Skeletal muscle tissue (tissue), 4 donors: Measurements from ENCODE around the gene SMNDC1. TPM values are rescaled to one million over a fixed set of nuclear protein-coding genes. Genes with fewer than 3 reads are reported as not detected.
"Not testable (repeated sequence)": the region's sequence is repeated elsewhere in the genome, so short reads cannot be mapped to it uniquely, and the experiment has no call there.

ENCODE experiments used
- H3K27ac ChIP-seq: one replicate; pipeline ENCODE4 v1.7.0; 2013; ENCODE audit warnings: mild to moderate bottlenecking, low read depth, low read length, inconsistent platforms
- H3K27me3 ChIP-seq, 3 donors: one replicate each; pipeline ENCODE4 v1.7.0; 2013; ENCODE audit warnings: low read length in 3 of 3; ENCODE audit not compliant: control insufficient read depth in 3 of 3, insufficient read depth in 3 of 3
- H3K36me3 ChIP-seq, 3 donors: one replicate each; pipeline ENCODE4 v1.7.0; 2013; ENCODE audit warnings: low read length in 3 of 3; ENCODE audit not compliant: control insufficient read depth in 3 of 3, insufficient read depth in 3 of 3
- H3K4me1 ChIP-seq, 3 donors: one replicate each; pipeline ENCODE4 v1.7.0; 2013; ENCODE audit warnings: low read length in 3 of 3, mild to moderate bottlenecking in 3 of 3; ENCODE audit not compliant: control insufficient read depth in 3 of 3, insufficient read depth in 3 of 3
- H3K4me3 ChIP-seq, 3 donors: one replicate each; pipeline ENCODE4 v1.7.0; 2013; ENCODE audit warnings: low read length in 3 of 3
- H3K9ac ChIP-seq, 3 donors: one replicate each; pipeline ENCODE4 v1.7.0; 2013; ENCODE audit warnings: low read length in 3 of 3, mild to moderate bottlenecking in 3 of 3, moderate library complexity in 2 of 3, low read depth in 1 of 3
- H3K9me3 ChIP-seq, 3 donors: one replicate each; pipeline ENCODE4 v1.7.0; 2013; ENCODE audit warnings: low read length in 3 of 3; ENCODE audit not compliant: control insufficient read depth in 3 of 3
- total RNA-seq: library from RNA; depleted of rRNA; stranded (reverse); fragments of >200 nt; gene quantifications from one replicate; pipeline ENCODE4 v1.2.3, GENCODE V29; 2014
- donor health status: Osteomylitis.

The SMNDC1 gene
- total RNA-seq, 1 donor from 2014 or later, result 14.1 TPM

DNA sequence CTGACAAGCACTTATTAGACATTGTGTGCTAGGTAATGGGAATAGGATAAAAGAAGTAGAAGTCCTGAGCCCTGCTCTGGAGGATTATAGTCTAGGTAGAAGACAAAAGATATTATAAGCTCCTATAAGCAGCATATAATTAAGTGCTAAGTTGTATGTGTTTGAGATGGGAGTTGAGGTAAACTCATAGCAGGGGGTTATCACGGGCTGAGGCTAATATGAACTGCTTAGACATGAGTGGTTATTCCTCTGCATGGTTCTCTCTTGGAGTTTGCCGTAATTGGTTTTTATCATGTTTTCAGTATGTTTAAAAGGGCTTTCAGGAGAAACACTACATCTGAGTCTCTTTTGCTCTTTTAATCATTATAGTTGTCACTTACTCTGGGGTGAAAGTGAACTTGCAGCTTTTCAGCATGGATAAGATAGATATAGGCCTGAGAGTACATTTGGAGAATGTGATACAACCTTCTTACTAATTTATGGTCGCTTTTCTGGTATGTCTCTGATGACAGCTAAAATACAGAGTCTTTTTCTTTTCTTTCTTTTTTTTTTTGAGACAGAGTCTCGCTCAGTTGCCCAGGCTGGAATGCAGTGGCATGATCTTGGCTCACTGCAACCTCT is 39.0 kb downstream of the SMNDC1 start:
- H3K27ac ChIP-seq, result no peak overlapping the region
- no peak overlapping the region for H3K4me3 ChIP-seq
- no peaks in the 10 kb centered on the region for H3K36me3 ChIP-seq
- no peaks in the 10 kb centered on the region for H3K27me3 ChIP-seq
- H3K9me3 ChIP-seq, result no peaks in the 10 kb centered on the region
- no peak overlapping the region for H3K9ac ChIP-seq
- peaks cover 19 to 31% (median 23%) of the 10 kb centered on the region in 3 donors for H3K4me1 ChIP-seq

- no peaks in the 10 kb centered on the region for H3K36me3 ChIP-seq
- no peaks in the 10 kb centered on the region for H3K27me3 ChIP-seq
- peaks cover 8 to 20% (median 11%) of the 10 kb centered on the region in 3 donors for H3K4me1 ChIP-seq
- H3K27ac ChIP-seq, result no peak overlapping the region
- no peak overlapping the region for H3K4me3 ChIP-seq
- no peaks in the 10 kb centered on the region for H3K9me3 ChIP-seq
- no peak overlapping the region for H3K9ac ChIP-seq
These were observed 41.6 kb downstream of the SMNDC1 start for GRCh38 chr10:110263164-110263563.

- Histone ChIP-seq H3K4me1 (peaks cover 8 to 14% (median 11%) of the 10 kb centered on the region in 3 donors), H3K9ac (no peak overlapping the region), H3K36me3 (no peaks in the 10 kb centered on the region), H3K27ac (no peak overlapping the region), H3K27me3 (no peaks in the 10 kb centered on the region), H3K9me3 (no peaks in the 10 kb centered on the region), H3K4me3 (no peak overlapping the region)
These were observed 43.8 kb downstream of the SMNDC1 start for GRCh38 chr10:110260746-110261477.

- Histone ChIP-seq H3K27ac (no peak overlapping the region), H3K27me3 (no peaks in the 10 kb centered on the region), H3K4me1 (peaks cover 8 to 14% (median 11%) of the 10 kb centered on the region in 3 donors), H3K4me3 (no peak overlapping the region), H3K36me3 (no peaks in the 10 kb centered on the region), H3K9me3 (no peaks in the 10 kb centered on the region), H3K9ac (no peak overlapping the region)
These were observed 45.4 kb downstream of the SMNDC1 start for GRCh38 chr10:110259317-110259716.

GRCh38 chr10:110258542-110258941 is 46.2 kb downstream of the SMNDC1 start:
- H3K4me1 ChIP-seq, result peaks cover 8 to 14% (median 10%) of the 10 kb centered on the region in 3 donors
- H3K36me3 ChIP-seq, result no peaks in the 10 kb centered on the region
- H3K27ac ChIP-seq, result no peak overlapping the region
- H3K27me3 ChIP-seq, result no peaks in the 10 kb centered on the region
- no peaks in the 10 kb centered on the region for H3K9me3 ChIP-seq
- no peak overlapping the region for H3K9ac ChIP-seq
- H3K4me3 ChIP-seq, result no peak overlapping the region

- Histone ChIP-seq H3K9ac (no peak overlapping the region), H3K4me3 (no peak overlapping the region), H3K27me3 (no peaks in the 10 kb centered on the region), H3K4me1 (no peaks in the 10 kb centered on the region), H3K9me3 (no peaks in the 10 kb centered on the region), H3K36me3 (no peaks in the 10 kb centered on the region), H3K27ac (no peak overlapping the region)
These were observed 50.3 kb downstream of the SMNDC1 start for GRCh38 chr10:110254467-110254866.

DNA sequence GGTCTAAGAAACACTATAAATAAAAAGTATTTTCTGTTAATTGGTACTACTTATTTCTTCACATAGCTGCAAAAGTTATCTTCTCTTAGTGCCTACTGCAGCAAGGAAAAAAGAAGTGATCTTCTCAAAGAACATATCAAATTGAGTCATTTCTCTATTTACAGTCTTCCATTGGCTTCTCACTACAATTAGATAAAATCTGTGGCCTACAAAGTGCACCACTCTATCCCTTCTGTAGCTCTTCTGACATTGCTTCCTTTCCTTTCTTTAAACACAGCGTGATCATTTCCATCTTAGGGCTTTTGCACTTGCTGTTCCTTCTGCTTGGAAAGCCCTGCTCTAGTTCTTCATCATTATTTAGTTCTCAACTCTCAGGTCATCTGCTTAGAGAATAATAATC is 52.6 kb downstream of the SMNDC1 start:
- no peak overlapping the region for H3K4me3 ChIP-seq
- no peaks in the 10 kb centered on the region for H3K36me3 ChIP-seq
- H3K27me3 ChIP-seq, result no peaks in the 10 kb centered on the region
- no peaks in the 10 kb centered on the region for H3K9me3 ChIP-seq
- H3K9ac ChIP-seq, result no peak overlapping the region
- H3K4me1 ChIP-seq, result no peaks in the 10 kb centered on the region
- no peak overlapping the region for H3K27ac ChIP-seq

GRCh38 chr10:110251392-110251791 is 53.3 kb downstream of the SMNDC1 start:
- H3K36me3 ChIP-seq, H3K27me3 ChIP-seq, H3K27ac ChIP-seq: not testable (repeated sequence)

GRCh38 chr10:110249489-110249888 is 55.2 kb downstream of the SMNDC1 start:
- not testable (repeated sequence) for H3K9me3 ChIP-seq, H3K27me3 ChIP-seq, H3K4me1 ChIP-seq, H3K9ac ChIP-seq, H3K4me3 ChIP-seq, H3K27ac ChIP-seq, H3K36me3 ChIP-seq

More at GRCh38 chr10:110251392-110251791, 53.3 kb downstream of the SMNDC1 start:
- H3K9ac ChIP-seq, H3K4me1 ChIP-seq, H3K4me3 ChIP-seq, H3K9me3 ChIP-seq: not testable (repeated sequence)

DNA sequence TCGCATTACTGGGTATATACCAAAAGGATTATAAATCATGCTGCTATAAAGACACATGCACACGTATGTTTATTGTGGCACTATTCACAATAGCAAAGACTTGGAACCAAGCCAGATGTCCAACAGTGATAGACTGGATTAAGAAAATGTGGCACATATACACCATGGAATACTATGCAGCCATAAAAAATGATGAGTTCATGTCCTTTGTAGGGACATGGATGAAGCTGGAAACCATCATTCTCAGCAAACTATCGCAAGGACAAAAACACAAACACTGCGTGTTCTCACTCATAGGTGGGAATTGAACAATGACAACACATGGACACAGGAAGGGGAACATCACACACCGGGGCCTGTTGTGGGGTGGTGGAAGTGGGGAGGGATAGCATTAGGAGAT is 56.9 kb downstream of the SMNDC1 start:
- H3K4me1 ChIP-seq, H3K4me3 ChIP-seq, H3K9me3 ChIP-seq, H3K27ac ChIP-seq, H3K36me3 ChIP-seq, H3K27me3 ChIP-seq, H3K9ac ChIP-seq: not testable (repeated sequence)
